Body of pancreas (tissue), 4 donors: ENCODE measurements around the gene STK32B.

Experiments
- CTCF ChIP-seq, 7 experiments: fragments of 450-650 bp in 4 of 7; fragments of 200-600 bp in 3 of 7; sonication (generic) in 3 of 7; IDR thresholded peaks; one replicate each; pipeline ENCODE4 v1.5.1; 2016 to 2019; ENCODE audit warnings: antibody characterized with exemption in 7 of 7
- POLR2A ChIP-seq, 3 donors: fragments of 450-650 bp; IDR thresholded peaks; one replicate each; pipeline ENCODE4 v1.6.1; 2016; ENCODE audit warnings: antibody characterized with exemption in 3 of 3, mild to moderate bottlenecking in 2 of 3

DNA sequence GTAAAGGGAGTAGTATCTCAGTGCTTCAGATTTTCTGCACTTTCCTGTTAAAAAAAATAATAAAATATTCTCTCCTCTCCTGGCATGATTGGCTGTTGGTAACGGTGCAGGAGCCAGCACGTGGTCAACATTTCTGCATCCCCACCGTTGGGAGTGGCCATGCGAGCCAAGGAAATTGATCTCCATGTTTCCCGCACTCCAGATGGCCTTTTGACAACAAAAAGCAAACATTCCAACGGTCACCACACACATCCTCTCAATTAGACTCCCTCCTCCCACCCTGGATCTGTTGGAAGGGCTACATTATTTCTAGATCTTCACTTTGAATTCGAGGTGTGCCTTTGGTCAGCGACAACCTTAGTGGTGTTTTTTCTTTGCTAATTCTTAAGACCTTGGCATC lies 45.0 kb downstream of the STK32B start:
- TF ChIP-seq CTCF (IDR thresholded peaks at IDR 0.05) (no peak), POLR2A (IDR thresholded peaks at IDR 0.05) (no peak)
